ENCODE data around the gene NFS1.
"Not testable (repeated sequence)": the region's sequence is repeated elsewhere in the genome, so short reads cannot be mapped to it uniquely, and the experiment has no call there.

Gene NFS1

DNA sequence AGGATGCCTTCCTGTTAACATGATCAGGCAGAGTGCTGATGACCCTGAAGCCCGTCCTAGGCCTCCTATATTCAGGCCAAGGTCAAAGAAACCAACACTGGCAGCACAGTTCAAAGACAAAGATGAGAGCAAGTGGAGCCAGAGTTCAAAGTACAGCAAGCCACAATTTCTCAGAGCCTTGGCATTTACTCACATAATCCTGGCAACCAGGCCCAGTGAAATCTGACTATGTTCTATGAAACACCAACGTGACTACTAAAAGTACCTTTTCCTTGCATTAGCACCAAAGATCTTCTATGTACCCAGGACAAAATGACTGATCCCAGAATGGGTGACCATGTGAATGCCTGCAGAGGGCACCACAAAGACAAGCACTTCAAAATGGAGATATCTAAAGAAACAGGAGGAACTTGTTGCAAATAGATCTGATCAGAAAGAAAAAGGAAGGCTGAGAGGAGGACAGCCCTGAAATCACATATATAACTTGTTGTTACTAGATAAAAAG is 3.9 kb downstream of the NFS1 start:
- TF ChIP-seq, protein P1, sequence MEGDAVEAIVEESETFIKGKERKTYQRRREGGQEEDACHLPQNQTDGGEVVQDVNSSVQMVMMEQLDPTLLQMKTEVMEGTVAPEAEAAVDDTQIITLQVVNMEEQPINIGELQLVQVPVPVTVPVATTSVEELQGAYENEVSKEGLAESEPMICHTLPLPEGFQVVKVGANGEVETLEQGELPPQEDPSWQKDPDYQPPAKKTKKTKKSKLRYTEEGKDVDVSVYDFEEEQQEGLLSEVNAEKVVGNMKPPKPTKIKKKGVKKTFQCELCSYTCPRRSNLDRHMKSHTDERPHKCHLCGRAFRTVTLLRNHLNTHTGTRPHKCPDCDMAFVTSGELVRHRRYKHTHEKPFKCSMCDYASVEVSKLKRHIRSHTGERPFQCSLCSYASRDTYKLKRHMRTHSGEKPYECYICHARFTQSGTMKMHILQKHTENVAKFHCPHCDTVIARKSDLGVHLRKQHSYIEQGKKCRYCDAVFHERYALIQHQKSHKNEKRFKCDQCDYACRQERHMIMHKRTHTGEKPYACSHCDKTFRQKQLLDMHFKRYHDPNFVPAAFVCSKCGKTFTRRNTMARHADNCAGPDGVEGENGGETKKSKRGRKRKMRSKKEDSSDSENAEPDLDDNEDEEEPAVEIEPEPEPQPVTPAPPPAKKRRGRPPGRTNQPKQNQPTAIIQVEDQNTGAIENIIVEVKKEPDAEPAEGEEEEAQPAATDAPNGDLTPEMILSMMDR (IDR thresholded peaks at IDR 0.05; ENCODE audit: insufficient read depth, low read depth, low read length, missing control alignments): no peak

DNA sequence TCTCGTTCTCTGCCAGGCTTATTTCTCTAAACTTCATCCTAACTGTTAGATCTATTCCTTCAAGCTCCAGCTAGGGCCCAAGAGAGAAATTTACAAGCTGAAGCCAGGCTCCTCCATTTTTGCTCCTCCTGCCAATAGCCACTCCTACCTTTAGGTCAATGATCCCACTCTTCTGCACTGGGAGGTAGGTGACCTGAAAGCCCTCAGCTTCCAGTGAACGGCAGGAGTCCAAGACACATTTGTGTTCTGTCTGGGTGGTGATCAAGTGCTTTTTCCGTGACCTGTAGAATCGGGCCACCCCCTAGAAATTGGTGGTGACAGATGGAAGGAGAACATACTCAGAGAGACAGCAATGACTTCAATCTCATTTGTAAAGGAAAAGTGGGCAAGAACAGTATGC is 8.9 kb downstream of the NFS1 start:
- no peak for DNase-seq (ENCODE audit: low read depth)
- H3K4me3 ChIP-seq (ENCODE audit: low read depth, low read length): no peak overlapping the region
- TF ChIP-seq, protein P1 (IDR thresholded peaks at IDR 0.05; ENCODE audit: insufficient read depth, low read depth, low read length, missing control alignments): no peak

More for the DNA sequence above, 3.9 kb downstream of the NFS1 start:
- no peak overlapping the region for H3K4me3 ChIP-seq (ENCODE audit: low read depth, low read length)
- no peak for DNase-seq (ENCODE audit: low read depth)

DNA sequence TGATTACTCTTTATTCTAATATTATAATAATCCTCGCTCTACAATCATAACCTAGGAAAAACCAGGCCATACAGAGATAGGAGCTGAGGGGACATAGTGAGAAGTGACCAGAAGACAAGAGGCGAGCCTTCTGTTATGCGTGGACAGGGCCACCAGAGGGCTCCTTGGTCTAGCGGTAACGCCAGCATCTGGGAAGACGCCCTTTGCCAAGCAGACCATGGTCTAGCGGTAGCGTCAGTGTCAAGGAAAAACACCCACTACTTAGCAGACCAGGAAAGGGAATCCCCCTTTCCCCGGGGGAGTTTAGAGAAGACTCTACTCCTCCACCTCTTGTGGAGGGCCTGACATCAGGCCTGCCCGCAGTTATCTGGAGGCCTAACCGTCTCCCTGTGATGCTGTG is 12.3 kb downstream of the NFS1 start:
- DNase-seq (ENCODE audit: low read depth); H3K4me3 ChIP-seq (ENCODE audit: low read depth, low read length): not testable (repeated sequence)

DNA sequence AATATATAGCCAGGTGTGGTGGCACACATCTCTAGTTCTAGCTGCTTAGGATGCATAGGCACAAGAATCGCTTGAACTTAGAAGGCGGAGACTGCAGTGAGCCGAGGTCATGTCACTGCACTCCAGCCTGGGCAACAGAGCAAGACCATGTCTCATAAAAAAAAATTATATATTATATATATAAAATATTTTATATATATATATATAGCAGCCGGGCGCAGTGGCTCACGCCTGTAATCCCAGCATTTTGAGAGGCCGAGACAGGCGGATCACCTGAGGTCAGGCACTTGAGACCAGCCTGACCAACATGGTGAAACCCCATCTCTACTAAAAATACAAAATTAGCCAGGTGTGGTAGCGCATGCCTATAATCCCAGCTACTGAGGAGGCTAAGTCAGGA is 13.8 kb downstream of the NFS1 start:
- not testable (repeated sequence) for DNase-seq (ENCODE audit: low read depth); H3K4me3 ChIP-seq (ENCODE audit: low read depth, low read length)

DNA sequence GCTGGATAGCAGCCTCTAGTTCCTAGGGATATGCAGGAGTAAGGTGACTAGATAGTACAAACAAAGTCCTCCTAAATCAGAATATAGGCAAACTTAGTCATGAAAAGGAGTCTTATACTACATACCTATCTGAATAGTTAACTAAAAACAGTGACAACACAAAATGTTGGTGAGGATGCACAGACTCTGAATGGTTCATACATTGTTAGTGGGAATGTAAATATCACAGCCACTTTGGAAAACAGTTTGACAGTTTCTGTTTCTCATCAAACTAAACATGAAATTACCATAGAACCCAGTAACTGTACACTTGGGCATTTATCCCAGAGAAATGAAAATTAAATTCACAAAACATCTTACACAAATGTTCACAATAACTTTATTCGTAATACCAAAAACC is 17.2 kb downstream of the NFS1 start:
- TF ChIP-seq, protein P1 (IDR thresholded peaks at IDR 0.05; ENCODE audit: insufficient read depth, low read depth, low read length, missing control alignments): no peak
- H3K4me3 ChIP-seq (ENCODE audit: low read depth, low read length): no peak overlapping the region
- DNase-seq (ENCODE audit: low read depth): no peak

DNA sequence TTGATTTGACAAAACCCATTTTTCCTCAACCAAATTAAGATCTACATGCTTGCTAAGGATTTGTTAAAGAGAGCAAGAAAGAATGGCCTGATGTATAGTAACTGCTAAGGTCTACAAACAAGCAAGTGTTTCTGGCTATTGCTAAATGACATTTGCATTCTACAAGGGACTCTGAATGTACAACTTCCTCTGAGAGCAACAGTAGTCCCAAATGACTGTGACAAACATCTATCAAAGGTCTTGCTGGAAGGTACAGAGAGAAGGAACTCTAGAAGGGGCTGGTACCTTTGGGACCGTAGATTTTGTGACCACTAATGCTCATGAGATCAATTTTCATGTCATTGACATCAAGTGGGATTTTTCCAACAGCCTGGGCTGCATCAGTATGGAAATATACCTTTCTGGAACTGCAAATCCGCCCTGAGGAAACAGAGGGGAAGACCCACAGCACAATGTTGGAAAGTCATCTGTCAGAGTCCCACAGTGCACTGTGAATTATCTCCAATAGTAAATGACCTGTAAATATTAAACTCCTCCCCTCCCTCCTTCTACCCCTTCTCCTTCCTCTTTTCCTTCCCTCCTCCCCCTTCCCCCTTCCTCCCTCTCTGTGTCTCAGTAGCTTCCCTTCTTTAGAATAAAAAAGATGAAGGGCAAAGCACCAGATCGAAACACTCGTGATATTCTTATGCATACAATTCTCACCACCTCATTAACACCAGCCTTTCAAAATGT is 18.5 kb downstream of the NFS1 start:
- TF ChIP-seq, protein P1 (IDR thresholded peaks at IDR 0.05; ENCODE audit: insufficient read depth, low read depth, low read length, missing control alignments): no peak
- DNase-seq (ENCODE audit: low read depth): no peak
- no peak overlapping the region for H3K4me3 ChIP-seq (ENCODE audit: low read depth, low read length)

DNA sequence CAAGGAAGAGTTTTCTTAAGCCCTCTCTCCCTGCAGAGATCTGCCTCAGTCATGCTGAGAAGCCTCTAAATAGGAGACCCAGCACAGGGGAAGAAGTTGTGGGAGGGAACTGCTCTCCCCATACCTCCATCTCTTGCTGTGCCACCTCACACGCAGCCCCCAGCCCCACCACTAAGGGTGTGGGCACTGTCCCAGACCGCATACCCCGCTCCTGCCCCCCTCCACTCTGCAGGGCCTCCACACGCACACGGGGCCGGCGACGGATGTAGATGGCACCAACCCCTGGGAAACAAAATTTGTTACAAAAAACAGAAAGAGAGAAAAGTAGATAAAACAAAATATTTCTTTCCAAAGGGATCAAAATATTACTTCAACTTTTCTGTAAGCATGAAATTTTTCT is 24.2 kb downstream of the NFS1 start:
- DNase-seq (ENCODE audit: low read depth): no peak
- H3K4me3 ChIP-seq (ENCODE audit: low read depth, low read length): no peak overlapping the region
- TF ChIP-seq, protein P1 (IDR thresholded peaks at IDR 0.05; ENCODE audit: insufficient read depth, low read depth, low read length, missing control alignments): no peak

DNA sequence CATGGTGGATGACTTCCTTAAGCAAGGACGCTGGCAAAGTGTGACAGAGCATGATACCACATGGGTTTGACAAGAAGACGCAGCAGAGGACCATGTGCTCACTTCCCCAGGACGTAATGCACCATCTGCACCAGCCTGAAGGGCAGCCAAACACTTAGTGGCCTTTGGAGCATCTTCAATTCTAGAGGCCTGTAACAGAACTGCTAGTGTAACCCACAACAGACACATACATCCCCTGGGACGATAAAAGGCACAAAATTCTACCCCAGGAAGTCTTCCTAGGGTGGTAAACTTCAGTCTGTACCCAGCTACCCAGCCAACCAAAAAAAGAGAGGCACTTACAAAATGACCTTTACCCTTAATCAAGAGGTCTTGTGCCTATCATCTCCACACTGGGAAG is 25.3 kb downstream of the NFS1 start:
- no peak overlapping the region for H3K4me3 ChIP-seq (ENCODE audit: low read depth, low read length)
- no peak for DNase-seq (ENCODE audit: low read depth)
- TF ChIP-seq, protein P1 (IDR thresholded peaks at IDR 0.05; ENCODE audit: insufficient read depth, low read depth, low read length, missing control alignments): no peak
